Suprapubic skin (tissue), 4 donors: ENCODE results near the gene NRSN2. TPM values are rescaled to one million over a fixed set of nuclear protein-coding genes. Genes with fewer than 3 reads are reported as not detected.

ENCODE experiments used
- DNase-seq, 2 donors: peaks; one replicate each; pipeline ENCODE4 v3.0.0-alpha.2; 2019; ENCODE audit warnings: low spot score in 2 of 2
- H3K27ac ChIP-seq: fragments of 200-600 bp; sonication (generic); one replicate; pipeline ENCODE4 v1.5.1; 2019
- H3K27me3 ChIP-seq: fragments of 200-600 bp; sonication (generic); one replicate; pipeline ENCODE4 v1.5.1; 2019
- H3K36me3 ChIP-seq: fragments of 200-600 bp; sonication (generic); one replicate; pipeline ENCODE4 v1.5.1; 2019
- H3K4me1 ChIP-seq: fragments of 200-600 bp; sonication (generic); one replicate; pipeline ENCODE4 v1.5.1; 2019
- H3K4me3 ChIP-seq: fragments of 200-600 bp; sonication (generic); one replicate; pipeline ENCODE4 v1.5.1; 2019; ENCODE audit warnings: mild to moderate bottlenecking
- H3K9me3 ChIP-seq: fragments of 200-600 bp; sonication (generic); one replicate; pipeline ENCODE4 v1.5.1; 2019
- CTCF ChIP-seq, 2 donors: fragments of 200-600 bp in 1 of 2; fragments of 450-650 bp in 1 of 2; sonication (generic) in 1 of 2; IDR thresholded peaks; one replicate each; pipeline ENCODE4 v1.5.1; 2016 to 2019; ENCODE audit warnings: antibody characterized with exemption in 2 of 2, mild to moderate bottlenecking in 1 of 2, moderate library complexity in 1 of 2
- EP300 ChIP-seq: sonication (generic); formaldehyde crosslinking; IDR thresholded peaks from one replicate; pipeline ENCODE4 v1.6.1; 2017; ENCODE audit warnings: antibody characterized with exemption
- POLR2A ChIP-seq, 2 donors: fragments of 450-650 bp; IDR thresholded peaks; one replicate each; pipeline ENCODE4 v1.6.1; 2017; ENCODE audit warnings: antibody characterized with exemption in 2 of 2, mild to moderate bottlenecking in 2 of 2, moderate library complexity in 2 of 2
- POLR2AphosphoS5 ChIP-seq, 3 donors: sonication (generic); formaldehyde crosslinking; IDR thresholded peaks; one replicate each; pipeline ENCODE4 v1.6.1; 2017; ENCODE audit warnings: antibody characterized with exemption in 3 of 3
- WGBS: methylation state at CpG from one replicate; pipeline ENCODE4 v1.1.5; 2018; 5-methylcytosine and 5-hydroxymethylcytosine counted together
- total RNA-seq, 4 donors: library from RNA; depleted of rRNA; stranded (reverse); fragments of >200 nt; gene quantifications; one replicate each; pipeline ENCODE4 v1.1.0, GENCODE V29; 2016

Gene NRSN2
- 10 to 100 TPM in 3 of 4 donors, 1 to 10 TPM in 1; 8.1 to 11.4 (median 10.9) TPM for total RNA-seq

GRCh38 chr20:346640-347316 is at the start of gene NRSN2:
NRSN2 (plus strand) TSS chr20:347111; CDS start chr20:349644, 2,533 bp downstream.
- peak within 1 kb of the TSS; percentile 70 for H3K4me3 ChIP-seq
- TF ChIP-seq POLR2A (IDR thresholded peaks at IDR 0.05) (no peak), EP300 (no peak), POLR2AphosphoS5 (IDR thresholded peaks at IDR 0.05) (no peak), CTCF (IDR thresholded peaks at IDR 0.05) (no peak)
- DNase-seq = peak in 1 of 2 donors; percentile 72
- under 1% methylated on average over 50 of the region's 50 CpGs for WGBS
- H3K27me3 ChIP-seq = no peaks in the 10 kb centered on the region
- peaks cover 20% of the 10 kb centered on the region for H3K4me1 ChIP-seq
- no peaks in the 10 kb centered on the region for H3K9me3 ChIP-seq
- H3K36me3 ChIP-seq = peaks cover 8% of the 10 kb centered on the region
- H3K27ac ChIP-seq = peak within 1 kb of the TSS; percentile 73

GRCh38 chr20:297925-298775 is 48.8 kb upstream of the NRSN2 start:
- Histone ChIP-seq H3K4me3 (peak overlapping the region; percentile 73), H3K36me3 (no peaks in the 10 kb centered on the region), H3K4me1 (peaks cover 42% of the 10 kb centered on the region), H3K9me3 (no peaks in the 10 kb centered on the region), H3K27ac (peak overlapping the region; percentile 98), H3K27me3 (no peaks in the 10 kb centered on the region)
- TF ChIP-seq EP300 = no peak
- TF ChIP-seq CTCF (IDR thresholded peaks at IDR 0.05) = no peak
- TF ChIP-seq POLR2AphosphoS5 (IDR thresholded peaks at IDR 0.05) = peak in 1 of 3 donors; percentile 10
- peak in 1 of 2 donors; percentile 31 for TF ChIP-seq POLR2A (IDR thresholded peaks at IDR 0.05)
- peak; percentile 81 to 88 for DNase-seq
- 0% methylated on average over 26 of the region's 75 CpGs for WGBS

GRCh38 chr20:298776-299391 is 48.0 kb upstream of the NRSN2 start:
- Histone ChIP-seq H3K27me3 (no peaks in the 10 kb centered on the region), H3K36me3 (no peaks in the 10 kb centered on the region), H3K9me3 (no peaks in the 10 kb centered on the region), H3K4me3 (peak overlapping the region; percentile 73), H3K4me1 (peaks cover 42% of the 10 kb centered on the region), H3K27ac (peak overlapping the region; percentile 98)
- DNase-seq = no peak
- 4% methylated on average over 15 of the region's 15 CpGs for WGBS
- TF ChIP-seq POLR2A (IDR thresholded peaks at IDR 0.05) = no peak
- TF ChIP-seq CTCF (IDR thresholded peaks at IDR 0.05) = no peak
- no peak for TF ChIP-seq EP300
- no peak for TF ChIP-seq POLR2AphosphoS5 (IDR thresholded peaks at IDR 0.05)

- H3K36me3 ChIP-seq = no peaks in the 10 kb centered on the region
- no peaks in the 10 kb centered on the region for H3K9me3 ChIP-seq
- no peak overlapping the region for H3K4me3 ChIP-seq
- H3K4me1 ChIP-seq = peaks cover 42% of the 10 kb centered on the region
- WGBS = 33% methylated on average over 10 of the region's 10 CpGs
- no peak for DNase-seq
- H3K27me3 ChIP-seq = no peaks in the 10 kb centered on the region
- no peak for TF ChIP-seq POLR2A (IDR thresholded peaks at IDR 0.05)
- TF ChIP-seq POLR2AphosphoS5 (IDR thresholded peaks at IDR 0.05) = no peak
- no peak for TF ChIP-seq CTCF (IDR thresholded peaks at IDR 0.05)
- no peak for TF ChIP-seq EP300
- no peak overlapping the region for H3K27ac ChIP-seq
Observed at GRCh38 chr20:300345-300990, 46.4 kb upstream of the NRSN2 start.
